GM12875 (cell line): ENCODE results near the gene ARHGAP12.
"Not testable (repeated sequence)": the region's sequence is repeated elsewhere in the genome, so short reads cannot be mapped to it uniquely, and the experiment has no call there.

Experiments used
- H3K4me3 ChIP-seq: one replicate; pipeline ENCODE4 v1.5.1; 2011; ENCODE audit warnings: low read depth, low read length, control low read depth
- CTCF ChIP-seq: IDR thresholded peaks from 2 replicates; pipeline ENCODE4 v1.5.1; 2011; ENCODE audit warnings: low read depth, mild to moderate bottlenecking, control low read depth, inconsistent platforms, low read length, moderate library complexity, borderline replicate concordance; ENCODE audit not compliant: insufficient read depth

The ARHGAP12 gene

GRCh38 chr10:31773749-31774298 lies 154.8 kb downstream of the ARHGAP12 start:
- TF ChIP-seq CTCF: no peak
- no peak overlapping the region for H3K4me3 ChIP-seq

- H3K4me3 ChIP-seq: no peak overlapping the region
- no peak for TF ChIP-seq CTCF
Observed at GRCh38 chr10:31771331-31771831, 157.2 kb downstream of the ARHGAP12 start.

- no peak overlapping the region for H3K4me3 ChIP-seq
- TF ChIP-seq CTCF: peak; percentile 81
Observed at GRCh38 chr10:31770307-31770902, 158.2 kb downstream of the ARHGAP12 start.

- no peak overlapping the region for H3K4me3 ChIP-seq
Observed at GRCh38 chr10:31769564-31769963, 159.1 kb downstream of the ARHGAP12 start.

GRCh38 chr10:31768935-31769334 lies 159.7 kb downstream of the ARHGAP12 start:
- not testable (repeated sequence) for H3K4me3 ChIP-seq

More at GRCh38 chr10:31769564-31769963, 159.1 kb downstream of the ARHGAP12 start:
- no peak for TF ChIP-seq CTCF

GRCh38 chr10:31768467-31768866 lies 160.2 kb downstream of the ARHGAP12 start:
- no peak for TF ChIP-seq CTCF
- no peak overlapping the region for H3K4me3 ChIP-seq

GRCh38 chr10:31765541-31765940 lies 163.1 kb downstream of the ARHGAP12 start:
- H3K4me3 ChIP-seq: no peak overlapping the region
- TF ChIP-seq CTCF: no peak
